RWPE1 (cell line): Measurements from ENCODE around the gene B4GALT1.
"Not testable (repeated sequence)": the region's sequence is repeated elsewhere in the genome, so short reads cannot be mapped to it uniquely, and the experiment has no call there.

Source experiments
- CTCF ChIA-PET: fragments of 350-600 bp; sonication (Branson Sonifier 250); formaldehyde crosslinking; extraction: SDS; loops from one replicate; lab custom pipeline; 2021; lab: Yijun Ruan, JAX
- POLR2A ChIA-PET: fragments of 400-600 bp; formaldehyde crosslinking; extraction: SDS; loops from one replicate; lab custom pipeline; 2020; ENCODE audit warnings: antibody characterized with exemption; ENCODE audit not compliant: low non-redundant PET; lab: Yijun Ruan, JAX
- DNase-seq: peaks from one replicate; pipeline ENCODE4 v3.0.0; 2012; ENCODE audit warnings: low spot score
- H3K27ac ChIP-seq: fragments of 450-650 bp; 2 replicates; pipeline ENCODE4 v1.5.1; 2017
- CTCF ChIP-seq: fragments of 450-650 bp; conservative IDR thresholded peaks from 2 replicates; pipeline ENCODE4 v1.5.1; 2017; ENCODE audit warnings: low read depth, mild to moderate bottlenecking

B4GALT1 gene

GRCh38 chr9:33162721-33163311, 4.3 kb downstream of the B4GALT1 start:
- POLR2A ChIA-PET, result no interaction called here
- H3K27ac ChIP-seq, result peak overlapping the region; percentile 98
- TF ChIP-seq CTCF, result no peak
- CTCF ChIA-PET, result no interaction called here
- no peak for DNase-seq

GRCh38 chr9:33161589-33162132, 5.5 kb downstream of the B4GALT1 start:
- CTCF ChIA-PET, result interaction anchor here (1.0 kb wide), 1 partner anchor 462 kb away, joined by 3 read pairs; no protein-coding TSS in a partner anchor
- no peak for TF ChIP-seq CTCF
- H3K27ac ChIP-seq, result peak overlapping the region; percentile 98
- POLR2A ChIA-PET, result no interaction called here
- peak; percentile 59 for DNase-seq

- CTCF ChIA-PET, result interaction anchor here (0.6 to 1.0 kb wide), 2 partner anchors 463 to 702 kb away, joined by 3 read pairs; no protein-coding TSS in a partner anchor
- peak; percentile 93 for DNase-seq
- TF ChIP-seq CTCF, result no peak
- H3K27ac ChIP-seq, result peak overlapping the region; percentile 98
- POLR2A ChIA-PET, result interaction anchor here (0.7 kb wide), 1 partner anchor 1385 kb away, joined by 3 read pairs; no protein-coding TSS in a partner anchor
Measured at GRCh38 chr9:33161011-33161588, 6.0 kb downstream of the B4GALT1 start.

GRCh38 chr9:33160446-33160845, 6.7 kb downstream of the B4GALT1 start:
- POLR2A ChIA-PET, result interaction anchor here (0.7 kb wide), 1 partner anchor 1386 kb away, joined by 3 read pairs; no protein-coding TSS in a partner anchor
- peak overlapping the region; percentile 98 for H3K27ac ChIP-seq
- DNase-seq, result not testable (repeated sequence)
- CTCF ChIA-PET, result interaction anchor here (0.6 kb wide), 2 partner anchors 9 to 701 kb away, joined by 3 read pairs; no protein-coding TSS in a partner anchor

GRCh38 chr9:33159777-33160127, 7.4 kb downstream of the B4GALT1 start:
- TF ChIP-seq CTCF, result no peak
- POLR2A ChIA-PET, result no interaction called here
- CTCF ChIA-PET, result interaction anchor here (0.6 to 0.7 kb wide), 2 partner anchors 9 to 30 kb away, joined by 3 to 4 read pairs; no protein-coding TSS in a partner anchor
- peak overlapping the region; percentile 98 for H3K27ac ChIP-seq
- no peak for DNase-seq

- DNase-seq, result no peak
- TF ChIP-seq CTCF, result no peak
- POLR2A ChIA-PET, result interaction anchor here (1.5 kb wide), 1 partner anchor 8 kb away, joined by 3 read pairs; the partner anchor contains the start of gene B4GALT1
- peak overlapping the region; percentile 98 for H3K27ac ChIP-seq
- CTCF ChIA-PET, result interaction anchor here (0.7 kb wide), 1 partner anchor 29 kb away, joined by 4 read pairs; no protein-coding TSS in a partner anchor
Measured at GRCh38 chr9:33158843-33159776, 8.0 kb downstream of the B4GALT1 start.
